NCI-H2107 treated with DMSO at 0.1 percent for 48 hours (cell line): ENCODE measurements around the gene LONRF3.
"Not testable (repeated sequence)": the region's sequence is repeated elsewhere in the genome, so short reads cannot be mapped to it uniquely, and the experiment has no call there.

Experiments used
- DNase-seq: peaks from one replicate; lab custom pipeline; 2025; ENCODE audit not compliant: unreplicated experiment; lab: John Stamatoyannopoulos, UW

LONRF3 gene

GRCh38 chrX:118983513-118983912 lies 9.1 kb downstream of the LONRF3 start:
- no peak for DNase-seq

DNA sequence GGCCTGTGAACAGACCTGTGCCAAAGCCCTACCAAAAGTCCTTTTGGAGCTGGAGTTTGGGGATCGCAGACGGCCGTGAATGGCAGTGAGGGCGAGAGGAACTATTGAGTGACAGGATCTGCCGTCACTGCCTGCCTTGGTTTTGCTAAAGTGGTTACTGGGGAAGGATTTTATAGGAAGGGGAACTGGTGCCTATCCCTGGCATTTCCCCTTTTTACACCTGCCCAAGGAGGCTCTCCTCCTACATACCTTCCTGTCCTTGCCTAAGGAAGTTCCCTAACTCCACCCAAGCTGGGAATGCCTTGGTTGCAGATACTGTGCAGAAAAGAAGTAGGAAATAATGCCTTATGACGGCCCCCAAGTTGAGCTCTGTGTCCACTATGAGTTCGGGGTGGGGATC lies 14.5 kb downstream of the LONRF3 start:
- no peak for DNase-seq

DNA sequence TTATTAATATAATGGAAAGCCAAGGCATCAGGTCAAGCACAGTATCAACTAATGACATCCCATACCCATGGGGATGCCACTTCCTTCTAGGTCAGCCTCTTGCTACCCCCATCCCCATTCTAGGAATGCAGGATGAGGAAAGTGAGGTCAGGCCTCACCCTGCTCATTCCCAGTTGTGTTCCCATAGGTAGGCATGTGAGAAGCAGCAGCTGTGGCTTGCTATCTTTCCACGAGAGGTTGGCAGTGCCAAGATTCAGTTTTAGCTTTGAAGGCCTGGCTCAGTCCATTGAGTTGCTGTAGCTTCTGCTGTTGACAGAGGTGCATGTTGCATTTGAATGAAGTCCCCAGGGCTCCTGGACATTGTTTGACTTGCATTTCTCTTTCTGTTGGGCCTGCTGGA lies 15.5 kb downstream of the LONRF3 start:
- DNase-seq: no peak

GRCh38 chrX:118990512-118991227 lies 16.3 kb downstream of the LONRF3 start:
- no peak for DNase-seq

DNA sequence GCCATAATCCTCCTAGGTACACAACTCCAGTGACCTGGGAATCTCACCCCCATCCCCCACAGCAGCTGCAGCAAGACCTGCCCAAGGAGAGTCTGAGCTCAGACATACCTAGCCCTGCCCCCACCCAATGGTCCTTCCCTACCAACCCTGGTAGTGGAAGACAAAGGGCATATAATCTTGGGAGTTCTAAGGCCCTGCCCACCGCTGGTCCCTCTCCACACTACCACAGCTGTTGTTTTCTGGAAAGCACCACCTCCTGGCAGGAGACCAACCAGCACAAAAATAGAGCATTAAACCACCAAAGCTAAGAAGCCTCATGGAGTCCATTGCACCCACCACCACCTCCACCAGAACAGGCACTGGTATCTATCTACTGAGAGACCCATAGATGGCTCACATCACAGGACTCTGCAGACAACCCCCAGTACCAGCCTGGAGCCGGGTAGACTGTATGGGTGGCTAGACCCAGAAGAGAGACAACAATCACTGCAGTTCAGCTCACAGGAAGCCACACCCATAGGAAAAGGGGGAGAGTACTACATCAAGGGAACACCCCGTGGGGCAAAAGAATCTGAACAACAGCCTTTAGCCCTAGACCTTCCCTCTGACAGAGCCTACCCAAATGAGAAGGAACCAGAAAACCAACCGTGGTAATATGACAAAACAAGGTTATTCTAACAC lies 18.2 kb downstream of the LONRF3 start:
- DNase-seq: not testable (repeated sequence)

- no peak for DNase-seq
Measured at GRCh38 chrX:119003462-119003861, 29.0 kb downstream of the LONRF3 start.

DNA sequence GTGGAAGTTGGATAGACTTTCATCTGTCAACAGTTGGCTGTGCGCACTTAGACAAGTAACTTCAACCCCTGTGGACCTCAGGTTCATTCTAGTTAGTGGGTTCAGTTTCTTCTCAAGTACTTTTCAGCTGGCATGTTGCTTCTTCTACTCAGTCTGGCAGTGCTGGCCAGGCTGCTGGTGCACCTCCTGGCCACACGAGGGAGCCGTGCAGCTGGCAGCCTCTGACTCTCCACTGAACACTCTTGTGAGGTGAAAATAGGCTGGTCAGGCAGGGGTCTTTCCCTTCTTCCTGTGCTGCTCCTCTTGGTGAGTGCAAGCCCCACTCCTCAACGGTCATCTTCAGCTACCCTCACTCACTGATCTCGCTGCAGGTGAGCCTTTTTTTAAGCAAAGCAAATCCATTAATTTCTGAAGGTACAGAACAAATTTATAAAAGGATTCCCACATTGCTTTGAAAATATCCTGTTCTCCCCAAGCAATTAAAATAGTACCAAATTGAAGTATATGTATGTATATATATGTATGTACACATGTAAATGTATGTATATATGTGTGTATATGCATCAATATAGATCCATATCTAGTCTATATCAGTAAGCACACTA lies 30.6 kb downstream of the LONRF3 start:
- no peak for DNase-seq

GRCh38 chrX:119007189-119007770 lies 32.9 kb downstream of the LONRF3 start:
- no peak for DNase-seq

- peak; percentile 32 for DNase-seq
Measured at GRCh38 chrX:119008110-119008744, 33.8 kb downstream of the LONRF3 start.

- no peak for DNase-seq
Measured at GRCh38 chrX:119009071-119009470, 34.7 kb downstream of the LONRF3 start.

- DNase-seq: no peak
Measured at GRCh38 chrX:119010491-119010890, 36.1 kb downstream of the LONRF3 start.

GRCh38 chrX:119013164-119013563 lies 38.7 kb downstream of the LONRF3 start:
- DNase-seq: no peak

DNA sequence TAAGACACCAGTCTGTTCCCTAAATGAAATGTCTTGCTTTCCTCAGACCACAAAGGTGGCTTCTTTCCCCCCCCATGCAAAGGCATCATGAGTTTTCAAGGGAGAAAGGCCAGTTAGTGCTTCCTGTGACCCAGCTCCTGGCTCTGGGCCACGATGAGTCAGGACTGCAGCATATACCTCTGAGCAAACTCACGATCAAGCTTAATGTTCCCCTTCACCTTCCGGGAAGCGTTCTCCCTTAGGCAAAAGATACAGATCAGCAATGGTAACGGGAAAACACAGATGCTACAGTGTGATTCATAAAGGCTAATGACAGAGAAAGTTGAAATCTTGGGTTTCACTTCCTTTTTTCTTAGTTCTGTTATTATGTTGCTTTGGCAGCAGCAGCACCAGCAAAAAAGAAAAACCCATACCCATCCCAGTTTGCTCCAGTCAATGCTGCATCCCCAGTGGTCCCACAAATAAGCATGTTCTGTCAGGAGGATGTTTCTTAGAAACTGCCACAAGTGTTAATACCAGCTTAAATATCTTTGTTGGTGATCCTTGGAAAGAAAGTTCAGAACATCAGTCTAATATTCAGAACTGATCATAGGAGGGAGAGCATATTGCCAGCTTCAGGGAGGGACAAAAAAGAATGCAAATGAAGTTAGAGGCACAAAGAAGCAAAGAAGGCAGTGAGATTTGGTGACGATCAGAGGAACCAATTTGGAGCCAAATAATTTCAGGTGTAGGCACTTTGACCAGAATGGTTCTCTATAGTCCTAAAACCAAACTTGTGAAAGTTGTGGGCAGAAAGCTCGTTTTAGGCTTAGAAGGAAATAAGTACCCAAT lies 41.2 kb downstream of the LONRF3 start:
- no peak for DNase-seq

DNA sequence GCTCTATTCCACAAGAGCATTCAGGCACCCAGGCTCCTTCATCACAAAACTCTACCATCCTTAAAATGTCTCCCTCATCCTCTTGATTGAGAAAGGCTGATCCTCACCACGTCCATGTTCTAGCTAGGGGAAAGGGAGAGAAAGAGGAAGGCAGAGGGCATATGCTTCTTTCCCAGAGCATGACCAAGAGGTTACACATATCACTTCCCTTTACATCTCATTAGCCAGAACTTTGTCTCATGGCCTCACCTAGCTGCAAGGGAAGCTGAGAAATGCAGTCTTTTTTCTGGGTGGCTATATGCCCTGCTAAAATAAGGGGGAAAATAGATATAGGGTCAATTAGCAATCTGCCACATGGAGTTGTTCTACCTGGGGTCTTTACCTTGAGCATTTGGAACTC lies 42.7 kb downstream of the LONRF3 start:
- no peak for DNase-seq

GRCh38 chrX:119025900-119026299 lies 51.5 kb downstream of the LONRF3 start:
- DNase-seq: no peak

DNA sequence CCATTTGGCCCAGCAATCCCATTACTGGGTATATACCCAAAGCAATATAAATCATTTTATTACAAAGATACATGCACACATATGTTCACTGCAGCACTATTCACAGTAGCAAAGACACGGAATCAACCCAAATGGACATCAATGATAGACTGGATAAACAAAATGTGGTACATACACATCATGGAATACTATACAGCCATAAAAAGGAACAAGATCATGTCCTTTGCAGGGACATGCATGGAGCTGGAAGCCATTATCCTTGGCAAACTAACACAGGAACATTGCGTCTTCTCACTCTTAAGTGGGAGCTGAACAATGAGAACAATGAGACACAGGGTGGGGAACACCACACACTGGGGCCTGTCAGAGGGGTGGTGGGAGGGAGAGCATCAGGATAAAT lies 51.9 kb downstream of the LONRF3 start:
- not testable (repeated sequence) for DNase-seq

DNA sequence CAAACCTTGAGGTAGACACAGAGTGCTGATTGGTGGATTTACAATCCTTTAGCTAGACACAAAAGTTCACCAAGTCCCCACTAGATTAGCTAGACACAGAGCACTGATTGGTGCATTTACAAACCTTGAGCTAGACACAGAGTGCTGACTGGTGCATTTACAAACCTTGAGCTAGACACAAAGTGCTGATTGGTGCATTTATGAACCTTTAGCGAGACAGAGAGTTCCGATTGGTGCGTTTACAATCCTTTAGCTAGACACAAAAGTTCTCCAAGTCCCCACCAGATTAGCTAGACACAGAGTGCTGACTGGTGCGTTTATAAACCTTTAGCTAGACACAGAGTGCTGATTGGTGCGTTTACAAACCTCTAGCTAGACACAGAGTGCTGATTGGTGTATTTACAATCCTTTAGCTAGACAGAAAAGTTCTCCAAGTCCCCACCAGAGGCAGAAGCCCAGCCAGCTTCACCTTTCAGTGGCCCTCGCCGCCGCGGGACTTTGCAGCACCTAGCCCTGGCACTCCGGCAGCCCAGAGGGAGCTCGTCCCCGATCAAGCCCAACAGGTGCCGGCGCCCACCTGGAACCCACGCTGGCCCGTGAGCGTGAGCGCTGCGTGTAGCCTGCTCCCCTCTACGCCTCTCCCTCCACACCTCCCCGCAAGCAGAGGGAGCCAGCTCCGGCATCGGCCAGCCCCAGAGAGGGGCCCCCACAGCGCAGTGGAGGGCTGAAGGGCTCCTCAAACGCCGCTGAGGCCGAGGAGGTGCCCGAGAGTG lies 53.7 kb downstream of the LONRF3 start:
- not testable (repeated sequence) for DNase-seq

DNA sequence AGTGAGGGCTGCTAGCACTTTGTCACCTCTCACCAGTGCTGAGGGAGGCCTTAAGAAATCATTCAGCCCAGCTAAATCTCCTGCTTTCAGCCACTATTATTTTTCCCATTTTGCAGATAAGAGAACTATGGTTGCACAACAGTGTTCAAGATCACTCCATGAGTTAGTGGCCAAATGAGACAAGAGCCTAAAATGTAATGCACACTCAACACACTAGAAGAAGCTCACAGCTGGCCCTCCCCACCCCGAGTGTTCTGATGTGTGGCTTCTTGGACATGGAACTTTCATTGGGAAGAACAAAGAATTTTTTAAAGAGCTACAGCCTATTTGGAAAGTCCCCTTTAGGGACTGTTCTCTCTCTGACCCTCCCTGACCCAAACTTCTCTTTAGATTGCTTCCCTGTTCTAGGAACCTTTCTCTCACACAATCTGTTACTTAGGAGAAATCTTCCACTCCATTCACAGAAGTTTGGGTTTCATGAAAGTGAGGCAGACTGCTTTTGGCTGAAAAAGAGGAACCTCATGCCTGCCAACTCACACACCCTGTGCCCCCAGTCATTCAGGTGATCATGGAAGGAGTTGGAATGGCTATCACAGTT lies 54.4 kb downstream of the LONRF3 start:
- DNase-seq: no peak

- DNase-seq: not testable (repeated sequence)
Measured at GRCh38 chrX:119029656-119030055, 55.2 kb downstream of the LONRF3 start.
